ENCODE data around the gene ZNF699.
"Not testable (repeated sequence)": the region's sequence is repeated elsewhere in the genome, so short reads cannot be mapped to it uniquely, and the experiment has no call there.

DNA sequence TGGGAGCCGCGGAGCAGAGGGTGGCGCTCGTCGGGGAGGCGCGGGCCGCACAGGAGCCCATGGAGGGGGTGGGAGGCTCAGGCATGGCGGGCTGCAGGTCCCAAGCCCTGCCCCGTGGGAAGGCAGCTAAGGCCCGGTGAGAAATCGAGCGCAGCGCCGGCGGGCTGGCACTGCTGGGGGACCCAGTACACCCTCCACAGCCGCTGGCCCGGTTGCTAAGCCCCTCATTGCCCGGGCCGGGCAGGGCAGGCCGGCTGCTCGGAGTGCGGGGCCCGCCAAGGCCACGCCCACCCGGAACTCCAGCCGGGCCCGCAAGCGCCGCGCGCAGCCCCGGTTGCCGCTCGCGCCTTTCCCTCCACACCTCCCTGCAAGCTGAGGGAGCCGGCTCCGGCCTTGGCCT, 26.2 kb downstream of the ZNF699 start:
- TF ChIP-seq, protein P1, sequence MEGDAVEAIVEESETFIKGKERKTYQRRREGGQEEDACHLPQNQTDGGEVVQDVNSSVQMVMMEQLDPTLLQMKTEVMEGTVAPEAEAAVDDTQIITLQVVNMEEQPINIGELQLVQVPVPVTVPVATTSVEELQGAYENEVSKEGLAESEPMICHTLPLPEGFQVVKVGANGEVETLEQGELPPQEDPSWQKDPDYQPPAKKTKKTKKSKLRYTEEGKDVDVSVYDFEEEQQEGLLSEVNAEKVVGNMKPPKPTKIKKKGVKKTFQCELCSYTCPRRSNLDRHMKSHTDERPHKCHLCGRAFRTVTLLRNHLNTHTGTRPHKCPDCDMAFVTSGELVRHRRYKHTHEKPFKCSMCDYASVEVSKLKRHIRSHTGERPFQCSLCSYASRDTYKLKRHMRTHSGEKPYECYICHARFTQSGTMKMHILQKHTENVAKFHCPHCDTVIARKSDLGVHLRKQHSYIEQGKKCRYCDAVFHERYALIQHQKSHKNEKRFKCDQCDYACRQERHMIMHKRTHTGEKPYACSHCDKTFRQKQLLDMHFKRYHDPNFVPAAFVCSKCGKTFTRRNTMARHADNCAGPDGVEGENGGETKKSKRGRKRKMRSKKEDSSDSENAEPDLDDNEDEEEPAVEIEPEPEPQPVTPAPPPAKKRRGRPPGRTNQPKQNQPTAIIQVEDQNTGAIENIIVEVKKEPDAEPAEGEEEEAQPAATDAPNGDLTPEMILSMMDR (IDR thresholded peaks at IDR 0.05), result not testable (repeated sequence)
- TF ChIP-seq EZH2 (IDR thresholded peaks at IDR 0.05; ENCODE audit: borderline replicate concordance, insufficient read depth, low read depth, low read length, poor library complexity, severe bottlenecking), result not testable (repeated sequence)
